NCI-H510A (cell line): ENCODE data around the gene SLC7A6OS.
"Not testable (repeated sequence)": the region's sequence is repeated elsewhere in the genome, so short reads cannot be mapped to it uniquely, and the experiment has no call there.

Source experiments
- DNase-seq: peaks from one replicate; lab custom pipeline; 2025; lab: John Stamatoyannopoulos, UW

SLC7A6OS gene

GRCh38 chr16:68298907-68299561 lies 11.7 kb downstream of the SLC7A6OS start:
- DNase-seq, result no peak

- no peak for DNase-seq
These were observed 12.4 kb downstream of the SLC7A6OS start for GRCh38 chr16:68298312-68298711.

GRCh38 chr16:68297908-68298307 lies 12.8 kb downstream of the SLC7A6OS start:
- DNase-seq, result no peak

GRCh38 chr16:68296693-68297092 lies 14.1 kb downstream of the SLC7A6OS start:
- DNase-seq, result no peak

GRCh38 chr16:68296291-68296690 lies 14.5 kb downstream of the SLC7A6OS start:
- no peak for DNase-seq

GRCh38 chr16:68292425-68292824 lies 18.3 kb downstream of the SLC7A6OS start:
- DNase-seq, result no peak

- no peak for DNase-seq
These were observed 19.5 kb downstream of the SLC7A6OS start for GRCh38 chr16:68291227-68291626.

- no peak for DNase-seq
These were observed 20.3 kb downstream of the SLC7A6OS start for GRCh38 chr16:68290450-68290849.

GRCh38 chr16:68289621-68290329 lies 21.0 kb downstream of the SLC7A6OS start:
- no peak for DNase-seq

- no peak for DNase-seq
These were observed 21.5 kb downstream of the SLC7A6OS start for GRCh38 chr16:68289202-68289601.

- not testable (repeated sequence) for DNase-seq
These were observed 21.9 kb downstream of the SLC7A6OS start for GRCh38 chr16:68288796-68289195.

GRCh38 chr16:68288252-68288650 lies 22.5 kb downstream of the SLC7A6OS start:
- DNase-seq, result no peak

GRCh38 chr16:68287276-68288251 lies 23.2 kb downstream of the SLC7A6OS start:
- DNase-seq, result no peak

- no peak for DNase-seq
These were observed 24.3 kb downstream of the SLC7A6OS start for GRCh38 chr16:68286153-68287074.

- DNase-seq, result no peak
These were observed 25.1 kb downstream of the SLC7A6OS start for GRCh38 chr16:68285683-68286082.

- DNase-seq, result no peak
These were observed 25.9 kb downstream of the SLC7A6OS start for GRCh38 chr16:68284847-68285246.

GRCh38 chr16:68283801-68284598 lies 26.7 kb downstream of the SLC7A6OS start:
- DNase-seq, result no peak

GRCh38 chr16:68283346-68283745 lies 27.4 kb downstream of the SLC7A6OS start:
- no peak for DNase-seq

- DNase-seq, result no peak
These were observed 28.7 kb downstream of the SLC7A6OS start for GRCh38 chr16:68282064-68282452.

- no peak for DNase-seq
These were observed 29.2 kb downstream of the SLC7A6OS start for GRCh38 chr16:68281368-68282063.
